NCI-H2227 (cell line): ENCODE data around the gene ATAD1.
"Not testable (repeated sequence)": the region's sequence is repeated elsewhere in the genome, so short reads cannot be mapped to it uniquely, and the experiment has no call there.

ENCODE experiments used
- DNase-seq: peaks from one replicate; lab custom pipeline; 2025; ENCODE audit not compliant: unreplicated experiment; lab: John Stamatoyannopoulos, UW

The ATAD1 gene

DNA sequence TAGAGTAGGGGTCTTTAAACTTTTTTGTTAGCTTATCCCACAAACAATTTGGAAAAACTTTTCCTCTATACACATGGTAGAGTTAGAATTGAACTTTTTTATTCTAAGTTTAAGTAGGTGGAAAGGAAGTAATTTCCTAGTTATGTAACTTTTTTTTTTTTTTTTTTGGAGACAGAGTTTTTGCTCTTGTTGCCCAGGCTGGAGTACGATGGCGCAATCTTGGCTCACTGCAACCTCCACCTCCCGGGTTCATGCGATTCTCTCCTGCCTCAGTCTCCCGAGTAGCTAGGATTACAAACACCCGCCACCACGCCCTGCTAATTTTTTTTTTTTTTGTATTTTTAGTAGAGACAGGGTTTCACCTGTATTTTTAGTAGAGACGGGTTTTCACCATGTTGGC lies 28.7 kb upstream of the ATAD1 start:
- DNase-seq = not testable (repeated sequence)

DNA sequence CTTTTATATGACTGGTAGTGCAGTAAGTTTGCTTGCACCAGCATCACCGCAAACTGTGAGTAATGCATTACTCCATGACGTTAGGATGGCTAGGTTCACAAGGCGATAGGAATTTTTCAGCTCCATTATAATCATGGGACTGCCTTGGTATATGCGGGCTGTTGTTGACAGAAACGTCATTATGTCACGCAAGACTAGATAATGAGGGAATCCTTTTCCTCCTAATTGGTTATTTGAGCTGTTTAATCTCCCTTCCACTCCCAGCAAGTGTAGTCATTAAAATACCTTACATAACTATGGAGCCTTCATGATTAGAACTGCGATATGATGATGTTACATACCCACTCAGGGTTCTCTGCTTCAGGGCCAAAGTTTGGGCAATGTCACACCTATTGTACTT lies 28.0 kb upstream of the ATAD1 start:
- no peak for DNase-seq

DNA sequence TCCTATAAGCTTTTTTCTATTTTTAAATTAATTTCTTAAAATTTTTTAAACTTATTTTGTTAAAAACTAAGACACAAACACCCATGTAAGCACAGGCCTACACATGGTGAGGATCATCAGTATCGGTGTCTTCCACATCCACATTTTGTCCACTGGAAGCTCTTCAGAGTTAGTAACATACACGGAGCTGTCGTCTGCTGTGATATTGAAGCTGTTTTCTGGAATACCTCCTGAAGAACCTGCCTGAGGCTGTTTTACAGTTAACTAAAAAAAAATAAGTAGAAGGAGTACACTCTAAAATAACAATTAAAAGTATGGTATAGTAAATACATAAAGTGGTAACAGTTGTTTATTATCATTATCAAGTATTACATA lies 27.6 kb upstream of the ATAD1 start:
- no peak for DNase-seq

DNA sequence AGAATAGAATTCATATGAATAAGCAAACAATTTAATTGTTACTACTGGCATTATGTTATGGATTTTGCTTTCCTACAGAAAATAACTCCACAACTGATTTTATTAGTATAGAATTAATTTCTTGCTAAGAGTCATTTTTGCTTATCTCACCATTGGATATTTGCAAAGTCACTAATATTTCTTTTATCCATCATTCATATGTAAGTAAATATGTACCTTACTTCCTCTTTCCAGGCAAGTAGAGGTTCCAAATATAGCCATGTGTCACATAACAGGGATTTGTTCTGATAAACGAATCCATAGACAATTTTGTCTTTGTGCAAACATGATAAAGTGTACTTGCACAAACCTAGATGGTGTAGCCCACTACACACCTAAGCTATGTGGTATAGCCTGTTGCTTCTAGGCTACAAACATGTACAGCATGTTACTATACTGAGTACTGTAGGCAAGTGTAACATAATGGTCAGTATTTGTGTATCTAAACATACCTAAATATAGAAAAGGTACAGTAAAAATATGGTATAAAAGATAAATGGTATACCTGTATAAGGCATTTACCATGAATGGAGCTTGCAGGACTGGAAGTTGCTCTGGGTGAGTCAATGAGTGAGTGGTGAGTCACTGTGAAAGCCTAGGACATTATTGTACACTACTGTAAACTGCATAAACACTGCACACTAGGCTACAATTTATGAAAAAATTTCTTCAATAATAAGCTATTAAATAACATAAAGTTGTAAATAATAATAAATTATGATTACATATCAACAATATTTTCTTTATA lies 27.0 kb upstream of the ATAD1 start:
- no peak for DNase-seq

DNA sequence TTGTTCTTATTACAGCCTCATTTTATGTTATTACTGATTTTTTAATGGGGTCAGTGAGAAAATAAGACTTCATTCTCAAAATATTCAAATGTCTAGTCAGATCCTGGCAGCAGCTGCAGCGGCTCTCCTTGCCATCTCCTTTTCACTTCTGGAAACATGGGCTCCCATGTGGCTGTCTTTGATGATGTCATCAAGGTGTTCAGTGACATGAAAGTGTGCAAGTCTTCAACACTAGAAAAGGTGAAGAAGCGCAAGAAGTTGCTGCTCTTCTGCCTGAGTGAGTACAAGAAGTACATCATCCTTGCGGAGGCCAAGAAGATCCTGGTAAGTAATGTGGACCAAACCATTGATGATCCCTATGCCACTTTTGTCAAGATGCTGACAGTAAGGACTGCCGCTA lies 25.7 kb upstream of the ATAD1 start:
- DNase-seq = no peak

DNA sequence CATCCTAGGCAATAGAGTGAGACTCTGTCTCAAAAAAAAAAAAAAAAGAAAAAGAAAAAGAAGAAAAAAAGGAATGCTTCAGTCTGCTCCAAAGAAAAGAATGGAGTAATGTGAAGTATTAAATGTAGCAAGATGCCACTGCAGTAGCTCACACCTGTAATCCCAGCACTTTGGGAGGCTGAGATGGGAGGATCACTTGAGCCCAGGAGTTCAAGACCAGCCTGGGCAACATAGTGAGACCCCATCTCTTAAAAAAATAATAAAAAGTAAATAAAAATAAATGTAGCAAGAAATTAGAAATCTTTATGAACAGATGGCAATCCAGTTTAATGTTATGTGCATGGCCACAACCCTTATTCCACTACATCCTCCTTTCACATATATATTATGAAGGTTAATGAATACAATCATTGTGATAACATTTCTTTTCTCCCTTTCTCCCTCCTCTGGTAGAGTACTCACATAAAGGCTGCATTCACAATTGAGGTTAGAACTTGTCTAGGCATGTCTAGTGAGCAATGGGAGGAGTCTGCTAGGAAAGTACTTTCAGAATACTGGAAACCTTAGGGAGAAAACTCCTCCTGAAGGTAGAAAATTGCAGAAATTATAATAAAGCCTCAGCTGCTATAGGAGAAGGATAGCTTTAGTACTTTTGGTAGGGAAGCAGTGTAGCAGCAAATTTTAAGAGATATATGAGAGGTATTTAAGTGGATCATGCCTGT lies 24.9 kb upstream of the ATAD1 start:
- no peak for DNase-seq

DNA sequence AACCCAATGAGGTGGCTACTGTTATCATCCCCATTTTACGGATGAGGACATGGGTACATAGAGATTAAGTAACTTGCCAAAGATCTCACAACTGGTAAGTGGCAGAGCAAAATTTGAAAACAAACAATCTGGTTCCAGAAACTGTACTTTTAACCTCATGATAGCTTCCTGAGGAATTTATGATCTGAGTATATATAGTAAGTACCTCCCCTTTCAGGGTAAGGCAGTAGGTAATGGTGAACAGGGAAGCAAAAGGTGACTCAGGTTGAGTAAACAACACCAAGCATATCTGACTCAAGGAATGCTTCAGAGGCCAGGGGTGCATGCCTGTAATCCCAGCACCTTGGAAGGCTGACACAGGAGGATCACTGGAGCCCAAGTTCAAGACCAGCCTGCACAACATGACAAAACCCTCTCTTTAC lies 24.2 kb upstream of the ATAD1 start:
- DNase-seq = no peak

DNA sequence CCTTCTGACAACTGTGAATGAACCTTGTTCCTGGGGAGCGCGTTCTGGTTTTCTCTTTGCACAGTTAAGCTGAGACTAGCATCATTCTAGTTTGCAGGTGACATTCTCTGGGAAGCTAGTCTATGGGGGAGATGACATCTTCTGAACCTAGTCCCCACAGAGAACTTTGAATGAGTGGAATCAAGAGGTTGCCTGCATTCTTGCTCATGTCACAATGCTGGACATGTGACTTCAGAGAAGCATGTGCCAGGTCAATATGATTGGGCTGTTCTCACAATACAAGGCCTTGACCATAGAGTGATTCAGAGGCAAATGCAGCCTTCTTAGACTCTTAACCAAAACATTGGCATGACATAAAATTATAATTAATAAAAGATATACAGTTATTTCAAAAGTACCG lies 23.2 kb upstream of the ATAD1 start:
- DNase-seq = no peak

DNA sequence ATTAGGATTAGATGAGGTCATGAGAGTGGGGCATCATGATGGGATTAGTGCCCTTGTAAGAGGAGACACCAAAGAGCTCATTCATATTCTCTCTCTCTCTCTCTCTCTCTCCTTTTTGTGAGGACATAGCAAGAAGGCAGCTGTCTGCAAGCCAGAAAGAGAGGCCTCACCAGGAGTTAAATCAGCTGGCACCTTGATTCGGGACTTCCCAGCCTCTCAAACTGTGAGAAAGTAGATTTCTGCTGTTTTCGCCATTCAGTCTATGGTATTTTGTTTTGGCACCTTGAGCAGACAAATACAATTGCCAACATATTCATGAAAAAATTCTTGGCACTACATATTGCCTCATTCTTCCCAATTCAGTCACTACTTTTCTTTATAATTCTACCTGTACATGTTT lies 20.6 kb upstream of the ATAD1 start:
- no peak for DNase-seq

DNA sequence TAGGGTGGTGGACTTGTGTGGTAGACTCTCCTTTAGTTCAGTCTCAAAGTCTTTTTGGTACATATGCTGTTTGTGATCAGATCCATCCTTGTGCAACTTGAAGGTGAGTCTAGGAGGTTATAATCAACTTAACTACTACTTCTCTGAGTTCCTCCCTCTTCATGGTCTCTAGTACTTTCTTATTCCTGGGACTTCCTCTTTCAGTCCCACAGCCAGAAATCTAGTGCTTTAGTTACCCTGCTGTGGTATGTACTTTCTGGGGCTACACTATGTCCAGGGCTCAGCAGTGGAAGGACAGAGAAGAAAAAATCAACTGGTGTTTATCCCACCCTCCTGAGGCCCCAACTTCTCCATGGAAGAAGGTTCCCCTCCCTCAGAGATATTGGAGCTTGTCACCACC lies 19.4 kb upstream of the ATAD1 start:
- DNase-seq = no peak

DNA sequence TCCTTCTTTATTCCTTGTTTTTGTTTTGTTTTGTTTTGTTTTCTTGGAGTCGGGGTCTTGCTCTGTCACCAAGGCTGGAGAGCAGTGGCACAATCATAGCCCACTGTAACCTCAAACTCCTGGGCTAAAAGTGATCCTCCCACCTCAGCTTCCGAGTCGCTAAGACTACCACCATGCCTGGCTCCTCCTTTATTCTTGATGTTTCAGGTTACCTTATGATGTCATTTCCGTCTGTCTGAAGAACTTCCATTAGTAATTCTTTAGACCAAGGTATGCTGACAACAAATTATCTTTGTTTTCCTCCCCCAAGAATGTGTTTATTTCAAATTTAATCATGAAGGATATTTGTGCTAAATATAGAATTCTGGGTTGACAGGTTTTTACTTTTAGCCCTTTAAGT lies 18.1 kb upstream of the ATAD1 start:
- no peak for DNase-seq

DNA sequence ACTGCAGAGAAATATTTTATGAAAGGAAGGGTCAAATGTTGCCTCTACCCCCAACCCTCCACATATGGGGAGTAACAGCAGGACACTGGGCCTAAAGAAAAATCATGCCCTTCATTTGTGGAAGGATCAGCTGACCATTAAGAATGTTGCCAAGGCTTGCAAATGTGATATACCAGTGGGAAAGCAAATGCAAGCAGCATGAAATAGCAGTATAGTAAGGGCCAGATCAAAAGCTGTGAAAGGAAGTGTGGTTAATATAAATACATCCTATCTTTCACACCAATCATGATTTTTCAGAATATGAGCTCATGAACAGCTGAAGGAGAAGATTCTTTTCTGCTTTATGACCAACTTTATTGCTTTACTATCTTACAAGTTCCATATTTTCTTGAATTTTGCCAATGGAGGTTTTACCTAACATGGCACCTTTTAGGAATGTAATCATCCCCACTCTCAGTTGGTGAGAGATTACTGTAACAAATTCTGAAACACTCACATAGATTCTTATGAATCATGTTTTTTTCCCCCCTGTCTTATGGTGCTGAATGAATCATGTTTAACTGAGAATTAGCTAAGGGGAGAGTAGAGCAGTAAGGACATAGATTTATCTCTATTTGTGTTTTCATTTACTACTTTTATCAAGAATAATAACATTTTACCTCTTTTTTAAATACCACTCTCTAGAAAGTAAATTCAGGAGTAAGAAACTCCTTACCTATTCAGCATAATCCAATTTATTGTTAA lies 12.1 kb upstream of the ATAD1 start:
- DNase-seq = no peak

DNA sequence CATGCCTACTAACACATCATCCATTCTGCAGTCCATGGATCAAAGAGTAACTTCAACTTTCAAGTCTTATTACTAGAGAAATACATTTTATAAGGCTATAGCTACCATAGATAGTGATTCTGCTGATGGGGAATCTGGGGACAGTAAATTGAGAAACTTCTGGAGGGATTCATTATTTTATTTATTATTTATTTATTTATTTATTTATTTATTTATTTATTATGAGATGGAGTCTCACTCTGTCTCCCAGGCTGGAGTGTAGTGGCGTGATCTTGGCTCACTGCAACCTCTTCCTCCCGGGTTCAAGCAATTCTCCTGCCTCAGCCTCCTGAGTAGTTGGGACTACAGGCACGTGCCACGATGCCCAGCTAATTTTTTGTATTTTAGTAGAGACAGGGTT lies 11.0 kb upstream of the ATAD1 start:
- not testable (repeated sequence) for DNase-seq

DNA sequence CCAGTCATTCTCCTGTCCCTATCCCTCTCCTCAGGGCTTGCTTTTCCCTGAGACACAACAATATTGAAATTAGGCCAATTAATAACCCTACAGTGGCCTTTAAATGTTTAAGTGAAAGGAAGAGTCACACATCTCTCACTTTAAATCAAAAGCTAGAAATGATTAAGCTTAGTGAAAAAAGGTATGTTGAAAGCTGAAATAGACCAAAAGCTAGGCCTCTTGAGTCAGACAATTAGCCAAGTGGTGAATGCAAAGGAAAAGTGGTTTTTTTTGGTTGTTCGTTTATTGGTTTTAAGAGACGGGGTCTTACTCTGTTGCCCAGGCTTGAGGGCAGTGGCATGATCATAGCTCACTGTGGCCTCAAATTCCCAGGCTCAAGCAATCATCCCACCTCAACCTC lies 9.7 kb upstream of the ATAD1 start:
- no peak for DNase-seq

DNA sequence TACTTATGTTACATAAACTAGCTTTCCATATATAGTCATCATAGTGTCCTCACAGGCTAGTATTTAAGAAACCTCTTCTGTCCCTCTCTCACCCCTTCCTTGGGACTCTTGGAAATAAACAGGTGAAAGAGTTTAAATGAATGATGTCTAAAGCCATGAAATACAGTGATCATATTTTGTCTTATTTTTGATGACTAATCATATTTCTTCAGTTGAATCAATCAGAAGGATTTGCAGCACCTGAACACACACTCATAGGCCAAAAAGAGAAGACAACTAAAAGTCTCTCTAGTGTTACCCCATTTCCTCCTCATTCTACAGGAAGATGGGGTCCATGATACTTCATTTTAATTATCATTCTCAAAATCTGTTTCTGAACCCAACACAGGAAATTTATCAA lies 8.6 kb upstream of the ATAD1 start:
- DNase-seq = no peak

DNA sequence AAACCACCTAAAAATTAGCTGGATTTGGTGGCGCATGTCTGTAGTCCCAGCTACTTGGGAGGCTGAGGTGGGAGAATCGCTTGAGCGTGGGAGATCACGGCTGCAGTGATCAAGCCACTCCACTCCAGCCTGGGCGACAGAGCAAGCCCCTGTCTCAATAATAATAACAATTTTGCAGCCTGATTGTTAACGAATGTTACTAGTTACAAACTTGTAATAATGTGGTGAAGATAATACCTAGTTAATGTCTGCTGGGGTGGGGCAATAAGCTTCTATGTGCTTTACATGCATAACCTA lies 1.2 kb upstream of the ATAD1 start:
- DNase-seq = no peak

DNA sequence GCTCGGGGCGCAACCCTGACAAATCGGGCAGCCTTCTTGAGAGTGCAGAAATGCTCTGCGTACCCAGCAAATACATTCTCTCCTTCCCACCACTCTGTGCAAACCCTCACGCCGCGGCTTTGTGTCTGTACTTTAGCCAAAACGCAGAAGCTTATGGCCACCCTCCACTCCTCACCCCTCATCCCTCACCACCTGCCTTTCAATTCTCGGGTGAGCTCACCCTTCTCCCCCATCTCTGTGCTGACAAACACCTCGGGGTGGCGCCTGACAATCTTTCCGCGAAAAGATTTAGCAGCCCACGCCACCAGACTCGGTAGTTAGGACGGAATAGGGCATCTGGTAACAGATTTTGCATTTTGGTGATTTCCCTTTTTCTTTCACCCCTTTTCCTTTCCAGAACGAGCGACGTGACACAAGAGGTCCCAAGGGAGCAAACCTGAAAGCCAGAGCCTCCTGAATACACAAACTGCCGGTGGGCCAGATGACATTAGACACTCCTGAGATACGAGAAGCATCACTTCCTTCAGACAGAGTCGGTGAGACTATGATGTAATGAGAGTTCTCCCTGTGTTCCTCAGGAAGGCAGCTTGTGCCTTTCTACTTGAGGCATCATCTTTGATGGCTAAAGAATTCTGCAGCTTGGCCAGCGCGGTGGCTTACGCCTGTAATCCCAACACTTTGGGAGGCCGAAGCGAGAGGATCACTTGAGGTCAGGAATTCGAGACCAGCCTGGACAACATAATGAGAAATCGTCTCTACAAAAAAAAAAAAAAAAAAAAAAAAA lies 671 bp upstream of the ATAD1 start:
- DNase-seq = peak; percentile 47

DNA sequence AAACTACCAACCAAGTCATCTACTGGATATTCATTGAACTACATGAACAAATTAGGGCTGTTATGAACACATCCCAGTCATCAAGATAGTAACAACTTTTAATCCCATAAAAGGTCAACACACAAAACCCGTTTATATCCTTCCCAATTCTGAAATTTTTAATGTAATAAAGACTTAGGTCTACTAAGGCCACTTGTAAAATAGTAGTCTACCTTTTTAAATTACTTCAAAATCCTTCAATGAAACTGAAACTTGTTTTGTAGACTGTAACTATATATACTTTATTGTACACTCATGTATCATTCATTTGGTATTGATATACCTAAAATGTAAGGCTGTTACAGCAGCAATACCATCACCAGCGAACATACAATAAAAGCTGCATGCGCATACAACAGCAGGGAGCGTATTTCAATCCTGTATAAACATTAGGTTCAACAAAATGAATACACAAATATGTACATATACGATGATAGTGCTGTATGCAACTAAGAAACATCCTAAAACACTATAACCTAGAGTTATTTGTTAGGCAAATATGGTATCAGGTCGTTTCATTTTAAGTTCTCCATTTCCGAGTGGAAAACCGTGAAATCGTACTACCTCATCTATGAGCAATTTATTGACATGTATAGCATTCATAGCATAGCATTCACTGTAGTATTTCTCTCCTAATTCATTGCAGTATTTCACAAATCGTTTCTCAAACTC lies 973 bp downstream of the ATAD1 start:
- no peak for DNase-seq

DNA sequence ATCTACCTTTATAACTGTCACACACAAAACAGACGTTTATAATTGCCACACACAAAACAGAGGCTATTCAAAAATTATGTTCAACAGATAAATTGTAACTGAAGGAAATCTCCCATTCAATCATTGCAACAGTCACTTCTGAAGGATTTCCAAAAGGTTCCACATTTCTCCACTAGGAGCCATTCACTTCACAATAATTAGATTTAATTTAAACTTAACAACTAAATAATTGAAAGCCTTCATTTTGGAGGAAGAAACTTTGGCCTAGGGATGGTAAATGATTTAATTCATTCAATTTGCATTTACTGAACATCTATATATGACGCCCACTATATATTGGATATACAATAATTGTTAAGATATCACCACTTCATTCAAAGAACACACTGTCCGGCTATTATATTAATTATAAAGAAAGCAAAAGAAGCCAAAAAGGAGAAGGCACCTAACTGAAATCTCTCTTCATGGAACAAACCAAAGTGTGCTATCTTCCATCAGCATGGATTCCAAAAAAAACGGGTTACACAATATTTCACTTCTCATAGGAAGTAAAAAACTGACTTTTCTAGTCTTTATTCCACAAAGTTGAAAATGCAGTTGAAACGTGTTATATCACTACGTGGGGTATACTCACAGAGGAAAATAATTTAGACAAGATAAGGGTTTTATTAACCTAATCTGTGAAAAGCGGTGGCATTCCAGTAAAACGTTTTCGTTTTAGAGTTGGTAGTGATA lies 1.7 kb downstream of the ATAD1 start:
- DNase-seq = no peak

DNA sequence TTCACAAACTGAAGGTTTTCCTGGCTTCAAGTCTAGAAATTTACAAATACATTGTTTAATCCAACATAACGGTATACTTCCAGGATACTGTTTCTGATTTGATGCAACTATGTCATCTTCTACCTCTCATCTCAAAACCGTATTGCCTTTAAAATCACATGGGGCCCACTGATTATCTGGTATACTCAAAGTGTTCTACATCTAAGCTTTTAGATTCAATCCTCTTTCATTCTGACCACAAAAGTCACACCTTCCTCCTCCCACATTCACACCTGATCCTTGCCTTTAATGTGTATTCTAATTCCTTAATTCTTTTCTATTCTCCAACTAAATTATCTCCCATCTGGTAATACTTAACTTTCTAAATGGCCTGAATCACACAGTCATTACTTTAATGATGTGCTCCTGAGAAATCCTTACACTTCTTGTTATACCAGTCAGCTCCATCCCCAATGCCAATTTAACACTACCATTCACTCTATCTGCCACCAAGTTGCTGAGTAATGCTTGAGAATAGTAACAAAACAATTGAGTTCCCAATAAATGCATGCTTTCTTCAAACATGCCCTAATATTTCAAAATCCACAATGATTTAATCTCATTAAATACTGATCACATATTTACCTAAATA lies 13.0 kb downstream of the ATAD1 start:
- no peak for DNase-seq
